ENCODE data around the gene RASGRP3.

DNA sequence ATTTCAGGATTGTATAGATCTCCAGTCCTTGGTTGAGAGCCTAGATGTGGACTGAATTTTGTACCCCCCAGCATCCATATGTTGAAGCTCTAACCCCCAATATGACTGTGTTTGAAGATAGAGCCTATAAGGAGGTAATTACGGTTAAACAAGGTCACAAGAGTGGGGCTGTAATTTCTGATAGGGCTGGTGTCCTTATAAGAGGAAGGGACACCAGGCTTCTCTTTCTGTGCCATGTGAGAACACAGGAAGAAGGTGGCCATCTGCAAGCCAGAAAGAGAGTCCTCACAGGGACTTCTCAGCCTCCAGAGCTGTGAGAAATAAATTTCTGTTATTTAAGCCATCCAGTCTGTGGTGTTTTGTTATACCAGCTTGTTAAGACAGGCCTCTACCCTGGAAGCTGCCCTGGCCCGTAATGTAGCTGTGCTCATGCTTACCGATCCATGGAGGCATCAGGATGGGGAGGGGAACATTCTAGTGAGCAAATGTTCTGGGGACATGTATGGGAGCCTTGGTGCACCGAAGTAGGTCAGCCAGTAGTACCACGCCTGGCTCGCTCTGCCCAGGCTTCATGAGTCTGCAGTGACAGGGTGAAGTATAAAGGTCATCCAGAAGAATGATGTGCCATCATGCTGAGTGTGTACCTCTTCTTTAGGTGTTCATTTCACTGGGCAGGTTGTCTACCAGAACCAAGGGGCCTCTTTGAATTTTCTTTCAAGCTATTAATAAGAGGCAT, 16.1 kb downstream of the RASGRP3 start:
- no peak for TF ChIP-seq CTCF (IDR thresholded peaks at IDR 0.05)
- TF ChIP-seq, protein P1, sequence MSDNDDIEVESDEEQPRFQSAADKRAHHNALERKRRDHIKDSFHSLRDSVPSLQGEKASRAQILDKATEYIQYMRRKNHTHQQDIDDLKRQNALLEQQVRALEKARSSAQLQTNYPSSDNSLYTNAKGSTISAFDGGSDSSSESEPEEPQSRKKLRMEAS (IDR thresholded peaks at IDR 0.05; ENCODE audit: low read depth): no peak
- no peak for TF ChIP-seq JUND (IDR thresholded peaks at IDR 0.05)
- no peak for TF ChIP-seq MXI1 (IDR thresholded peaks at IDR 0.05; ENCODE audit: low read depth, low read length)
- no peak for TF ChIP-seq EP300 (IDR thresholded peaks at IDR 0.05; ENCODE audit: borderline replicate concordance in 1 of 2, low read depth in 1 of 2, low read length in 1 of 2)
- no peak for TF ChIP-seq REST (IDR thresholded peaks at IDR 0.05; ENCODE audit: low read depth, low read length)
- TF ChIP-seq RFX5 (IDR thresholded peaks at IDR 0.05; ENCODE audit: low read length): no peak
- no peak for TF ChIP-seq NRF1 (IDR thresholded peaks at IDR 0.05; ENCODE audit: low read depth, low read length)
- no peak for TF ChIP-seq TAF1 (IDR thresholded peaks at IDR 0.05; ENCODE audit: borderline replicate concordance, low read depth, low read length)
- TF ChIP-seq GABPA (IDR thresholded peaks at IDR 0.05; ENCODE audit: low read depth): no peak
- TF ChIP-seq, protein P2, sequence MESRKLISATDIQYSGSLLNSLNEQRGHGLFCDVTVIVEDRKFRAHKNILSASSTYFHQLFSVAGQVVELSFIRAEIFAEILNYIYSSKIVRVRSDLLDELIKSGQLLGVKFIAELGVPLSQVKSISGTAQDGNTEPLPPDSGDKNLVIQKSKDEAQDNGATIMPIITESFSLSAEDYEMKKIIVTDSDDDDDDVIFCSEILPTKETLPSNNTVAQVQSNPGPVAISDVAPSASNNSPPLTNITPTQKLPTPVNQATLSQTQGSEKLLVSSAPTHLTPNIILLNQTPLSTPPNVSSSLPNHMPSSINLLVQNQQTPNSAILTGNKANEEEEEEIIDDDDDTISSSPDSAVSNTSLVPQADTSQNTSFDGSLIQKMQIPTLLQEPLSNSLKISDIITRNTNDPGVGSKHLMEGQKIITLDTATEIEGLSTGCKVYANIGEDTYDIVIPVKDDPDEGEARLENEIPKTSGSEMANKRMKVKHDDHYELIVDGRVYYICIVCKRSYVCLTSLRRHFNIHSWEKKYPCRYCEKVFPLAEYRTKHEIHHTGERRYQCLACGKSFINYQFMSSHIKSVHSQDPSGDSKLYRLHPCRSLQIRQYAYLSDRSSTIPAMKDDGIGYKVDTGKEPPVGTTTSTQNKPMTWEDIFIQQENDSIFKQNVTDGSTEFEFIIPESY (IDR thresholded peaks at IDR 0.05; ENCODE audit: borderline replicate concordance, low read depth): no peak
- no peak for TF ChIP-seq POLR2AphosphoS5 (IDR thresholded peaks at IDR 0.05; ENCODE audit: low read depth, low read length)

Measured in SK-N-SH (cell line).